ENCODE data around the gene MAPK9. TPM values are rescaled to one million over a fixed set of nuclear protein-coding genes. Genes with fewer than 3 reads are reported as not detected.

The MAPK9 gene
- total RNA-seq, 1 experiment from 2014 or later: 44.1 TPM

- ATAC-seq (peak; percentile 46), DNase-seq (ENCODE audit: low read depth, low spot score) (no peak)
- BruUV-seq (replicated peaks): no TSS peak
- H3K4me3 ChIP-seq (ENCODE audit: low read depth in 2 of 2, low read length in 2 of 2): no peak overlapping the region
- in situ Hi-C loops (cut with HindIII; ENCODE audit: low pct_unique_long_range_greater_than_20kb, low sequenced_read_pairs): no loop called here
- peaks cover 3% of the 10 kb centered on the region for H3K4me1 ChIP-seq (ENCODE audit: control insufficient read depth, insufficient read depth, low read length)
- POLR2A ChIA-PET: interaction anchor here (0.5 kb wide), 1 partner anchor 518 kb away, joined by 11 read pairs; no protein-coding TSS in a partner anchor
- H3K9me3 ChIP-seq (ENCODE audit: control insufficient read depth, insufficient read depth, low read depth, low read length): no peaks in the 10 kb centered on the region
- CTCF ChIA-PET: no interaction called here
- no peaks in the 10 kb centered on the region for H3K36me3 ChIP-seq (ENCODE audit: control insufficient read depth, insufficient read depth, low read length)
- intact Hi-C loops (cut with micrococcal nuclease; ENCODE audit: unreplicated experiment): no loop called here
- no peak overlapping the region for H3K27ac ChIP-seq (ENCODE audit: low read length)
- H3K27me3 ChIP-seq (ENCODE audit: control insufficient read depth, insufficient read depth, low read length): no peaks in the 10 kb centered on the region
- no peak for TF ChIP-seq CTCF (IDR thresholded peaks at IDR 0.05)
- TF ChIP-seq TCF7L2 (IDR thresholded peaks at IDR 0.05; ENCODE audit: low read depth, low read length): no peak
- no peak for TF ChIP-seq SIN3A (IDR thresholded peaks at IDR 0.05; ENCODE audit: borderline replicate concordance, insufficient read depth, low read depth, low read length)
- no peak for TF ChIP-seq REST (IDR thresholded peaks at IDR 0.05; ENCODE audit: insufficient read depth in 1 of 2, low read depth in 2 of 2, low read length in 1 of 2)
- no peak for TF ChIP-seq POLR2AphosphoS5 (IDR thresholded peaks at IDR 0.05; ENCODE audit: low read depth, low read length)
These were observed 42.3 kb upstream of the MAPK9 start for GRCh38 chr5:180334176-180334575.

GRCh38 chr5:180333661-180334060, 41.8 kb upstream of the MAPK9 start:
- Histone ChIP-seq H3K36me3 (ENCODE audit: control insufficient read depth, insufficient read depth, low read length) (no peaks in the 10 kb centered on the region), H3K27ac (ENCODE audit: low read length) (no peak overlapping the region), H3K9me3 (ENCODE audit: control insufficient read depth, insufficient read depth, low read depth, low read length) (no peaks in the 10 kb centered on the region), H3K27me3 (ENCODE audit: control insufficient read depth, insufficient read depth, low read length) (no peaks in the 10 kb centered on the region), H3K4me1 (ENCODE audit: control insufficient read depth, insufficient read depth, low read length) (peaks cover 3% of the 10 kb centered on the region), H3K4me3 (ENCODE audit: low read depth in 2 of 2, low read length in 2 of 2) (no peak overlapping the region)
- CTCF ChIA-PET: no interaction called here
- intact Hi-C loops (cut with micrococcal nuclease; ENCODE audit: unreplicated experiment): no loop called here
- DNase-seq (ENCODE audit: low read depth, low spot score) (no peak), ATAC-seq (peak; percentile 48)
- BruUV-seq (replicated peaks): no TSS peak
- in situ Hi-C loops (cut with HindIII; ENCODE audit: low pct_unique_long_range_greater_than_20kb, low sequenced_read_pairs): no loop called here
- POLR2A ChIA-PET: interaction anchor here (0.5 kb wide), 1 partner anchor 518 kb away, joined by 11 read pairs; no protein-coding TSS in a partner anchor
- TF ChIP-seq CTCF (IDR thresholded peaks at IDR 0.05): no peak
- TF ChIP-seq REST (IDR thresholded peaks at IDR 0.05; ENCODE audit: insufficient read depth in 1 of 2, low read depth in 2 of 2, low read length in 1 of 2): no peak
- no peak for TF ChIP-seq SIN3A (IDR thresholded peaks at IDR 0.05; ENCODE audit: borderline replicate concordance, insufficient read depth, low read depth, low read length)
- no peak for TF ChIP-seq POLR2AphosphoS5 (IDR thresholded peaks at IDR 0.05; ENCODE audit: low read depth, low read length)
- no peak for TF ChIP-seq TCF7L2 (IDR thresholded peaks at IDR 0.05; ENCODE audit: low read depth, low read length)

Data from Panc1 (cell line).